Calu3 (cell line): ENCODE measurements around the gene LRRC10. TPM values are rescaled to one million over a fixed set of nuclear protein-coding genes. Genes with fewer than 3 reads are reported as not detected.

ENCODE experiments used
- BruUV-seq: library from RNA; stranded (reverse); fragments of 400-500 nt; replicated peaks from 2 replicates; lab custom pipeline; 2021; lab: Mats Ljungman, UMichigan
- CTCF ChIA-PET: fragments of 300-600 bp; sonication (Branson Sonifier 250); formaldehyde crosslinking; loops from one replicate; lab custom pipeline; 2022; ENCODE audit warnings: antibody characterized with exemption; lab: Charles Lee
- DNase-seq: peaks from one replicate; pipeline ENCODE4 v3.0.0; 2022
- H3K27ac Mint-ChIP-seq: one replicate; pipeline ENCODE4 v1.8.0; 2022; ENCODE audit warnings: mixed read lengths; ENCODE audit not compliant: unreplicated experiment
- H3K27me3 Mint-ChIP-seq: one replicate; pipeline ENCODE4 v1.8.0; 2022; ENCODE audit warnings: mixed read lengths; ENCODE audit not compliant: unreplicated experiment
- H3K36me3 Mint-ChIP-seq: one replicate; pipeline ENCODE4 v1.8.0; 2022; ENCODE audit warnings: mild to moderate bottlenecking, moderate library complexity, mixed read lengths; ENCODE audit not compliant: insufficient read depth, unreplicated experiment
- H3K4me1 Mint-ChIP-seq: one replicate; pipeline ENCODE4 v1.8.0; 2022; ENCODE audit warnings: mild to moderate bottlenecking, low read depth, mixed read lengths; ENCODE audit not compliant: unreplicated experiment
- H3K4me3 Mint-ChIP-seq: one replicate; pipeline ENCODE4 v1.8.0; 2022; ENCODE audit warnings: mild to moderate bottlenecking, low read depth, moderate library complexity, mixed read lengths; ENCODE audit not compliant: unreplicated experiment
- H3K9me3 Mint-ChIP-seq: one replicate; pipeline ENCODE4 v1.8.0; 2022; ENCODE audit warnings: low read depth, mixed read lengths; ENCODE audit not compliant: unreplicated experiment
- intact Hi-C: fragments of 100-400 bp; cut with micrococcal nuclease; formaldehyde crosslinking; loops from one replicate; pipeline ENCODE4 v1.10.0; 2022; ENCODE audit not compliant: unreplicated experiment
- total RNA-seq: library from RNA; stranded (reverse); gene quantifications from 2 replicates; pipeline ENCODE4 v1.2.3, GENCODE V29; 2022
- TF ChIP-seq, protein P1 (sequence below): fragments of 200-600 bp; IDR thresholded peaks from one replicate; pipeline ENCODE4 v1.8.0; 2022; ENCODE audit warnings: antibody characterized with exemption; ENCODE audit not compliant: unreplicated experiment

The LRRC10 gene
- total RNA-seq, 1 experiment from 2014 or later = not detected

GRCh38 chr12:69570545-69571399 lies 39.9 kb downstream of the LRRC10 start:
- peak; percentile 68 for DNase-seq
- BruUV-seq = no TSS peak
- Mint-ChIP-seq H3K4me3 (no peak overlapping the region), H3K27me3 (no peaks in the 10 kb centered on the region), H3K36me3 (peaks cover 24% of the 10 kb centered on the region), H3K4me1 (peaks cover 14% of the 10 kb centered on the region), H3K9me3 (no peaks in the 10 kb centered on the region), H3K27ac (no peak overlapping the region)
- TF ChIP-seq, protein P1, sequence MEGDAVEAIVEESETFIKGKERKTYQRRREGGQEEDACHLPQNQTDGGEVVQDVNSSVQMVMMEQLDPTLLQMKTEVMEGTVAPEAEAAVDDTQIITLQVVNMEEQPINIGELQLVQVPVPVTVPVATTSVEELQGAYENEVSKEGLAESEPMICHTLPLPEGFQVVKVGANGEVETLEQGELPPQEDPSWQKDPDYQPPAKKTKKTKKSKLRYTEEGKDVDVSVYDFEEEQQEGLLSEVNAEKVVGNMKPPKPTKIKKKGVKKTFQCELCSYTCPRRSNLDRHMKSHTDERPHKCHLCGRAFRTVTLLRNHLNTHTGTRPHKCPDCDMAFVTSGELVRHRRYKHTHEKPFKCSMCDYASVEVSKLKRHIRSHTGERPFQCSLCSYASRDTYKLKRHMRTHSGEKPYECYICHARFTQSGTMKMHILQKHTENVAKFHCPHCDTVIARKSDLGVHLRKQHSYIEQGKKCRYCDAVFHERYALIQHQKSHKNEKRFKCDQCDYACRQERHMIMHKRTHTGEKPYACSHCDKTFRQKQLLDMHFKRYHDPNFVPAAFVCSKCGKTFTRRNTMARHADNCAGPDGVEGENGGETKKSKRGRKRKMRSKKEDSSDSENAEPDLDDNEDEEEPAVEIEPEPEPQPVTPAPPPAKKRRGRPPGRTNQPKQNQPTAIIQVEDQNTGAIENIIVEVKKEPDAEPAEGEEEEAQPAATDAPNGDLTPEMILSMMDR = peak; percentile 57
- intact Hi-C loops = loop anchor here (1.0 to 2.0 kb wide), 5 partner anchors 99 to 280 kb away; no protein-coding TSS in a partner anchor
- CTCF ChIA-PET = interaction anchor here (0.5 to 2.2 kb wide), 12 partner anchors 8 to 280 kb away, joined by 3 to 13 read pairs (median 4); partner anchors contain the start of genes CCT2 and FRS2

GRCh38 chr12:69570000-69570516 lies 40.6 kb downstream of the LRRC10 start:
- BruUV-seq = no TSS peak
- Mint-ChIP-seq H3K36me3 (peaks cover 21% of the 10 kb centered on the region), H3K27me3 (no peaks in the 10 kb centered on the region), H3K27ac (no peak overlapping the region), H3K4me1 (peaks cover 14% of the 10 kb centered on the region), H3K9me3 (no peaks in the 10 kb centered on the region), H3K4me3 (no peak overlapping the region)
- DNase-seq = no peak
- TF ChIP-seq, protein P1 = no peak
- intact Hi-C loops = loop anchor here (1.0 to 2.0 kb wide), 4 partner anchors 155 to 279 kb away; no protein-coding TSS in a partner anchor
- CTCF ChIA-PET = interaction anchor here (0.9 to 2.2 kb wide), 7 partner anchors 15 to 279 kb away, joined by 3 to 13 read pairs (median 4); partner anchors contain the start of genes CCT2 and FRS2

DNA sequence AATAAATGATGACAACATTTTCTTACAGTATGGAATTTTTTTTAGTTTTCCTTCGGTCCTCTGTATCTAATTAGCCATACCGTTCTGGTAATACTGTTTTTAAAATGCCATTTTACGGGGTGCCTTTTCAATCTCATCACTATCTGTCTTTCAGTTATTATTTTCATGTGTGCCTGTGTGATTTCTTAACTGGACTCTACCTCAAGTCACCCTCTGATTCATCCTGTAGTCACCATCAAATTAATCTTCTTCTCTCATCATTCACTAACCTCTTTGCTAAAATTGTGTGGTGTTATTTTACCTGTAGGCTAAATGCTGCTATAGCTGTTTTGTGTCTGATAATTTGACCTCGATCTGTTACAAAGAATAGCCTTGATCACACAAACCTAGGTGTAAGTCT lies 41.5 kb downstream of the LRRC10 start:
- Mint-ChIP-seq H3K4me3 (no peak overlapping the region), H3K27me3 (no peaks in the 10 kb centered on the region)
- TF ChIP-seq, protein P1 = no peak

GRCh38 chr12:69566603-69567002 lies 44.1 kb downstream of the LRRC10 start:
- TF ChIP-seq, protein P1 = no peak
- no TSS peak for BruUV-seq
- intact Hi-C loops = no loop called here

More for the DNA sequence above, 41.5 kb downstream of the LRRC10 start:
- no peak for DNase-seq
- Mint-ChIP-seq H3K27ac (no peak overlapping the region), H3K4me1 (peaks cover 14% of the 10 kb centered on the region), H3K9me3 (no peaks in the 10 kb centered on the region), H3K36me3 (peaks cover 16% of the 10 kb centered on the region)
- CTCF ChIA-PET = interaction anchor here (0.8 to 1.1 kb wide), 3 partner anchors 15 to 16 kb away, joined by 3 read pairs; partner anchors contain the start of gene CCT2
- no TSS peak for BruUV-seq
- intact Hi-C loops = no loop called here

More at GRCh38 chr12:69566603-69567002, 44.1 kb downstream of the LRRC10 start:
- Mint-ChIP-seq H3K4me3 (no peak overlapping the region), H3K36me3 (no peaks in the 10 kb centered on the region), H3K27me3 (no peaks in the 10 kb centered on the region), H3K9me3 (no peaks in the 10 kb centered on the region), H3K27ac (no peak overlapping the region), H3K4me1 (peaks cover 14% of the 10 kb centered on the region)
- CTCF ChIA-PET = no interaction called here
- DNase-seq = no peak
